SK-N-SH (cell line): Measurements from ENCODE around the gene EFS.

Source experiments
- GABPA ChIP-seq: IDR thresholded peaks from 2 replicates; pipeline ENCODE4 v1.4.0; 2012; ENCODE audit warnings: low read depth, mild to moderate bottlenecking
- RAD21 ChIP-seq: IDR thresholded peaks from 2 replicates; pipeline ENCODE4 v1.6.1; 2012; ENCODE audit warnings: mild to moderate bottlenecking, low read length

GRCh38 chr14:23324455-23324846 is 40.5 kb downstream of the EFS start:
- no peak for TF ChIP-seq GABPA
- TF ChIP-seq RAD21 = no peak
